ENCODE measurements around the gene CACUL1. TPM values are rescaled to one million over a fixed set of nuclear protein-coding genes. Genes with fewer than 3 reads are reported as not detected.
"Not testable (repeated sequence)": the region's sequence is repeated elsewhere in the genome, so short reads cannot be mapped to it uniquely, and the experiment has no call there.

The CACUL1 gene
- total and polyA plus RNA-seq, 4 donors: 3.9 to 15.8 (median 13.1) TPM

DNA sequence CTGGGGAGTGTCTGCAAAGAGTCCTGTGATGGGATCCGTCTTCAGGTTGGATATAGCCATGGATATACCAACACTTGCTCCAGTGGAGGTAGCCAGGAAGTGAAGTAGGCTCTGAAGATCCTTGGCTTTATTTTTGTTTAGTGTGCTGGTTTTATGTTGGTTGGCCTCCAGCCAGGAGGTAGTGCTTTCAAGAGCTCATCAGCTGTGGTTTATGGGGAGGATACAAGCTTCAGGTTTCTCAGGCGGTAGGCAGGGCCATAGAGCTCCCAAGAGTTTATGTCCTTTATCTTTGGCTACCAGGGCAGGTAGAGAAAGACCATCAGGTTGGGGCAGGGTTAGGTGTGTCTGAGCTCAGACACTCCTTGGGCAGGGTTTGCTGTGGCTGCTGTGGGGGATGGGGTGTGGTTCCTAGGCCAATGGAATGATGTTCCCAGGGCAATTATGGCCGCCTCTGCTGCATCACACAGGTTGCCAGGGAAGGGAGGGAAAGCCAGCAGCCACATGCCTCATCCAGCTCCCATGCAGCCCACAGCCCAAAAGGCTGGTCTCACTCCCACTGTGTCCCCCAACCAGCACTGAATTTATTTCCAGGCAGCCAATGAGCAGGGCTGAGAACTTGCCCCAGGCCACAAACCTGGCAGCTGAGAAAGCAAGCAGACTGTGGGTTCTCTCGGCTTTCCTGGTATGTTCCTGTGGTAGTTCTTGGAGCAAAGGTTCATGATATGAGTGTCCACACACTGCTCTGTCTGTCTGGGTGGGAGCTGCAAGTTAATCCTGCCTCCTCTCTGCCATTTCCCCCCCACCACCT lies 92.3 kb downstream of the CACUL1 start:
- TF ChIP-seq EGR1 (IDR thresholded peaks at IDR 0.05; ENCODE audit: low read depth in 2 of 2) (no peak), SP1 (IDR thresholded peaks at IDR 0.05) (no peak), FOXA1 (IDR thresholded peaks at IDR 0.05) (no peak), JUND (IDR thresholded peaks at IDR 0.05) (no peak), TAF1 (conservative IDR thresholded peaks at IDR 0.05) (no peak), HNF4A (conservative IDR thresholded peaks at IDR 0.05) (no peak)
- TF ChIP-seq, protein P1, sequence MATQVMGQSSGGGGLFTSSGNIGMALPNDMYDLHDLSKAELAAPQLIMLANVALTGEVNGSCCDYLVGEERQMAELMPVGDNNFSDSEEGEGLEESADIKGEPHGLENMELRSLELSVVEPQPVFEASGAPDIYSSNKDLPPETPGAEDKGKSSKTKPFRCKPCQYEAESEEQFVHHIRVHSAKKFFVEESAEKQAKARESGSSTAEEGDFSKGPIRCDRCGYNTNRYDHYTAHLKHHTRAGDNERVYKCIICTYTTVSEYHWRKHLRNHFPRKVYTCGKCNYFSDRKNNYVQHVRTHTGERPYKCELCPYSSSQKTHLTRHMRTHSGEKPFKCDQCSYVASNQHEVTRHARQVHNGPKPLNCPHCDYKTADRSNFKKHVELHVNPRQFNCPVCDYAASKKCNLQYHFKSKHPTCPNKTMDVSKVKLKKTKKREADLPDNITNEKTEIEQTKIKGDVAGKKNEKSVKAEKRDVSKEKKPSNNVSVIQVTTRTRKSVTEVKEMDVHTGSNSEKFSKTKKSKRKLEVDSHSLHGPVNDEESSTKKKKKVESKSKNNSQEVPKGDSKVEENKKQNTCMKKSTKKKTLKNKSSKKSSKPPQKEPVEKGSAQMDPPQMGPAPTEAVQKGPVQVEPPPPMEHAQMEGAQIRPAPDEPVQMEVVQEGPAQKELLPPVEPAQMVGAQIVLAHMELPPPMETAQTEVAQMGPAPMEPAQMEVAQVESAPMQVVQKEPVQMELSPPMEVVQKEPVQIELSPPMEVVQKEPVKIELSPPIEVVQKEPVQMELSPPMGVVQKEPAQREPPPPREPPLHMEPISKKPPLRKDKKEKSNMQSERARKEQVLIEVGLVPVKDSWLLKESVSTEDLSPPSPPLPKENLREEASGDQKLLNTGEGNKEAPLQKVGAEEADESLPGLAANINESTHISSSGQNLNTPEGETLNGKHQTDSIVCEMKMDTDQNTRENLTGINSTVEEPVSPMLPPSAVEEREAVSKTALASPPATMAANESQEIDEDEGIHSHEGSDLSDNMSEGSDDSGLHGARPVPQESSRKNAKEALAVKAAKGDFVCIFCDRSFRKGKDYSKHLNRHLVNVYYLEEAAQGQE (IDR thresholded peaks at IDR 0.05): no peak
- TF ChIP-seq, protein P2, sequence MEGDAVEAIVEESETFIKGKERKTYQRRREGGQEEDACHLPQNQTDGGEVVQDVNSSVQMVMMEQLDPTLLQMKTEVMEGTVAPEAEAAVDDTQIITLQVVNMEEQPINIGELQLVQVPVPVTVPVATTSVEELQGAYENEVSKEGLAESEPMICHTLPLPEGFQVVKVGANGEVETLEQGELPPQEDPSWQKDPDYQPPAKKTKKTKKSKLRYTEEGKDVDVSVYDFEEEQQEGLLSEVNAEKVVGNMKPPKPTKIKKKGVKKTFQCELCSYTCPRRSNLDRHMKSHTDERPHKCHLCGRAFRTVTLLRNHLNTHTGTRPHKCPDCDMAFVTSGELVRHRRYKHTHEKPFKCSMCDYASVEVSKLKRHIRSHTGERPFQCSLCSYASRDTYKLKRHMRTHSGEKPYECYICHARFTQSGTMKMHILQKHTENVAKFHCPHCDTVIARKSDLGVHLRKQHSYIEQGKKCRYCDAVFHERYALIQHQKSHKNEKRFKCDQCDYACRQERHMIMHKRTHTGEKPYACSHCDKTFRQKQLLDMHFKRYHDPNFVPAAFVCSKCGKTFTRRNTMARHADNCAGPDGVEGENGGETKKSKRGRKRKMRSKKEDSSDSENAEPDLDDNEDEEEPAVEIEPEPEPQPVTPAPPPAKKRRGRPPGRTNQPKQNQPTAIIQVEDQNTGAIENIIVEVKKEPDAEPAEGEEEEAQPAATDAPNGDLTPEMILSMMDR (IDR thresholded peaks at IDR 0.05; ENCODE audit: low read depth, low read length, missing input control): no peak
- TF ChIP-seq, protein P3, sequence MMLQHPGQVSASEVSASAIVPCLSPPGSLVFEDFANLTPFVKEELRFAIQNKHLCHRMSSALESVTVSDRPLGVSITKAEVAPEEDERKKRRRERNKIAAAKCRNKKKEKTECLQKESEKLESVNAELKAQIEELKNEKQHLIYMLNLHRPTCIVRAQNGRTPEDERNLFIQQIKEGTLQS (IDR thresholded peaks at IDR 0.05): no peak
- TF ChIP-seq, protein P4, sequence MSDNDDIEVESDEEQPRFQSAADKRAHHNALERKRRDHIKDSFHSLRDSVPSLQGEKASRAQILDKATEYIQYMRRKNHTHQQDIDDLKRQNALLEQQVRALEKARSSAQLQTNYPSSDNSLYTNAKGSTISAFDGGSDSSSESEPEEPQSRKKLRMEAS (IDR thresholded peaks at IDR 0.05): no peak
- Histone ChIP-seq H3K36me3 (ENCODE audit: control insufficient read depth in 4 of 4, insufficient read depth in 3 of 4, low read depth in 1 of 4, low read length in 3 of 4) (no peaks in the 10 kb centered on the region), H3K9me3 (ENCODE audit: control insufficient read depth in 4 of 4, low read length in 3 of 4) (peaks cover 0 to 16% (median 1%) of the 10 kb centered on the region in 4 donors), H3K4me1 (ENCODE audit: control insufficient read depth in 4 of 4, insufficient read depth in 4 of 4, low read length in 3 of 4) (no peaks in the 10 kb centered on the region), H3K9ac (ENCODE audit: low read depth in 1 of 2, low read length in 2 of 2) (no peak overlapping the region), H3K27me3 (ENCODE audit: control insufficient read depth in 4 of 4, insufficient read depth in 4 of 4, low read length in 3 of 4) (no peaks in the 10 kb centered on the region), H3K27ac (ENCODE audit: low read depth in 1 of 2, low read length in 2 of 2) (no peak overlapping the region), H3K4me3 (ENCODE audit: low read depth in 1 of 3, low read length in 3 of 3) (no peak overlapping the region)
- WGBS: 88% methylated on average over 4 of the region's 4 CpGs
- DNase-seq (ENCODE audit: low spot score): no peak

DNA sequence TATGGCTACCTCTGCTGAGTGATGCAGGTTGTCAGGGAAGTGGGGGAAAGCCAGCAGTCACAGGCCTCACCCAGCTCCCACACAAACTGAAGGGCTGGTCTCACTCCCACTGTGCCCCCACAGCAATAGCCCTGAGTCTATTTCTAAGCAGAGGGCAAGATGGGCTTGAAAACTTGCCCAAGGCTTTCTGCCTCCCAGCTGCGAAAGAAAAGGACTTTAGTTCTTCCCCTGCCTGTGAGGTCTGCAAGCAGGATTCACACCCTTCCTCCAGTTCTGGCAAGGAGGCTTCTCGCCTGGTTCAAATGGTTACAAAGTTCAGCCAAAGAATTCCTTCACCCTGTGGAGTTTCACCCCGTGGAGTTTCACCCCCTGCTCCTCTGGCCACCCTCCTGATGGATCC lies 96.0 kb downstream of the CACUL1 start:
- Histone ChIP-seq H3K4me1 (ENCODE audit: control insufficient read depth in 4 of 4, insufficient read depth in 4 of 4, low read length in 3 of 4) (no peaks in the 10 kb centered on the region), H3K9ac (ENCODE audit: low read depth in 1 of 2, low read length in 2 of 2) (no peak overlapping the region), H3K9me3 (ENCODE audit: control insufficient read depth in 4 of 4, low read length in 3 of 4) (peaks cover 0 to 16% (median 1%) of the 10 kb centered on the region in 4 donors), H3K27ac (ENCODE audit: low read depth in 1 of 2, low read length in 2 of 2) (no peak overlapping the region), H3K4me3 (ENCODE audit: low read depth in 1 of 3, low read length in 3 of 3) (no peak overlapping the region), H3K27me3 (ENCODE audit: control insufficient read depth in 4 of 4, insufficient read depth in 4 of 4, low read length in 3 of 4) (peaks cover 0 to under 1% (median 0%) of the 10 kb centered on the region in 4 donors), H3K36me3 (ENCODE audit: control insufficient read depth in 4 of 4, insufficient read depth in 3 of 4, low read depth in 1 of 4, low read length in 3 of 4) (no peaks in the 10 kb centered on the region)
- WGBS: 51% methylated on average over 3 of the region's 3 CpGs
- TF ChIP-seq, protein P1 (IDR thresholded peaks at IDR 0.05): no peak
- no peak for TF ChIP-seq SP1 (IDR thresholded peaks at IDR 0.05)
- no peak for TF ChIP-seq HNF4G (IDR thresholded peaks at IDR 0.05)
- TF ChIP-seq FOXA1 (IDR thresholded peaks at IDR 0.05): no peak
- TF ChIP-seq YY1 (IDR thresholded peaks at IDR 0.05): no peak
- TF ChIP-seq NR2F2 (IDR thresholded peaks at IDR 0.05): no peak
- TF ChIP-seq HNF4A (conservative IDR thresholded peaks at IDR 0.05): no peak
- TF ChIP-seq, protein P3 (IDR thresholded peaks at IDR 0.05): no peak
- TF ChIP-seq EGR1 (IDR thresholded peaks at IDR 0.05; ENCODE audit: low read depth in 2 of 2): no peak
- TF ChIP-seq RAD21 (IDR thresholded peaks at IDR 0.05): no peak
- TF ChIP-seq JUND (IDR thresholded peaks at IDR 0.05): no peak
- DNase-seq (ENCODE audit: low spot score): no peak

DNA sequence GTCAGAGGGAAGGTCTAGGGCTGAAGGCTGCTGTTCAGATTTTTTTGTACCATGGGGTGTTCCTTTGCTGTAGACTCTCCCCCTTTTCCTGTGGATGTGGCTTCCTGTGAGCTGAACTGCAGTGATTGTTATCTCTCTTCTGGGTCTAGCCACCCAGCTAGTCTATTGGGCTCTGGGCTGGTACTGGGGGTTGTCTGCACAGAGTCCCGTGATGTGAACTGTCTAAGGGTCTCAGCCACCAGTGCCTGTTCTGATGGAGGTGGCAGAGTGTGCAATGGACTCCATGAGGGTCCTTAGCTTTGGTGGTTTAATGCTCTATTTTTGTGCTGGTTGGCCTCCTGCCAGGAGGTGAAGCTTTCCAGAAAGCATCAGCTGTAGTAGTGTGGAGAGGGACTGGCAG lies 96.6 kb downstream of the CACUL1 start:
- not testable (repeated sequence) for H3K4me1 ChIP-seq (ENCODE audit: control insufficient read depth in 4 of 4, insufficient read depth in 4 of 4, low read length in 3 of 4); H3K4me3 ChIP-seq (ENCODE audit: low read depth in 1 of 3, low read length in 3 of 3); H3K27me3 ChIP-seq (ENCODE audit: control insufficient read depth in 4 of 4, insufficient read depth in 4 of 4, low read length in 3 of 4); H3K36me3 ChIP-seq (ENCODE audit: control insufficient read depth in 4 of 4, insufficient read depth in 3 of 4, low read depth in 1 of 4, low read length in 3 of 4); DNase-seq (ENCODE audit: low spot score); H3K27ac ChIP-seq (ENCODE audit: low read depth in 1 of 2, low read length in 2 of 2); H3K9ac ChIP-seq (ENCODE audit: low read depth in 1 of 2, low read length in 2 of 2)
- 84% methylated on average over 1 of the region's 1 CpG for whole genome bisulfite sequencing
- H3K9me3 ChIP-seq (ENCODE audit: control insufficient read depth in 4 of 4, low read length in 3 of 4): peaks cover 0 to 16% (median 1%) of the 10 kb centered on the region in 4 donors

Data from liver (tissue), 9 donors.